GM18951 (cell line): ENCODE data around the gene LRRK1.

Experiments
- POLR2A ChIP-seq: IDR thresholded peaks from 4 replicates; pipeline ENCODE4 v1.6.1; 2011; ENCODE audit warnings: mild to moderate bottlenecking; ENCODE audit not compliant: insufficient read length, insufficient read depth; ENCODE audit errors: extremely low read depth
- in situ Hi-C: fragments of 300-500 bp; cut with MboI; formaldehyde crosslinking; loops from one replicate; pipeline ENCODE4 v1.12.0; 2022; ENCODE audit warnings: low sequenced_read_pairs, mixed read lengths, inconsistent platforms; ENCODE audit not compliant: unreplicated experiment

Gene LRRK1

DNA sequence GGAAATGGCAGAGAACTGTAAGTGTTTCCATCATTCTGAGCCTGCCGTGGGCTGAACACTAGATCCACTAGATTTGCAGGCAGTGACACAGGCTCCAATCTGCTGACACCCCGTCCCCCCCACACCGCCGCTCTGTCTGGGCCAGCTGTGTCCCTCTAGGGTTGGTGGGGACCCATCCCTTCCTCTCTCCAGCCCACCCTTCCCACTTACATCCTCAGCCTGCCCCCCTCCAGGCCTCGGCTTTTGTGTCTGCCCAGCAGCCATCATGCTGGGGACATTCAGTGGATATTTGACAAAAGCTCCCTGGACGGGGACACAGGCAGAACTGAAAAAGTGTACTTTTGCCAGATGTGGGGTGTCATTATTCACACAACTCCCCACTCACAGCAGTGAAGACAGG is 10.7 kb upstream of the LRRK1 start:
- in situ Hi-C loops, result loop anchor here (25.0 kb wide), 1 partner anchor 354 kb away; the partner anchor contains the start of gene CHSY1
- no peak for TF ChIP-seq POLR2A

DNA sequence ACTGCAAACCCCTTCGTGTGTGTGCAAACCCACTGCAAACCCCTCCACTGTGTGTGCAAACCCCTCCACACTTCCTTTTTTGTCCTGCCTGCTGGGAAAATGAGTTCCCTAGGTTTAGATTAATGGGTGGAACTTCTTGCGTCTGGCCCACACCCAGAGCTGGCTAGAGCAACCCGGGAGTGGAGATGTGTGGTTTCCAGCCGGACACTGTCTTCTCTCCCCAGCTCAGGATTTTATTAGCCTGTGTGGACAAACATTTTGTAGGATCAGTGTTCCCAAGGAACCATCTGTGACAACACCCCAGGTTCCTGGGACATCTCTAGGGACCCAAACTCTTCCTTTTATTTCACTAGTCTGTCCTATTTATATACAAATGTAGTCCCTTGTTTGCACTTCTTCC is 9.6 kb upstream of the LRRK1 start:
- in situ Hi-C loops, result loop anchor here (25.0 kb wide), 1 partner anchor 353 kb away; the partner anchor contains the start of gene CHSY1
- no peak for TF ChIP-seq POLR2A

DNA sequence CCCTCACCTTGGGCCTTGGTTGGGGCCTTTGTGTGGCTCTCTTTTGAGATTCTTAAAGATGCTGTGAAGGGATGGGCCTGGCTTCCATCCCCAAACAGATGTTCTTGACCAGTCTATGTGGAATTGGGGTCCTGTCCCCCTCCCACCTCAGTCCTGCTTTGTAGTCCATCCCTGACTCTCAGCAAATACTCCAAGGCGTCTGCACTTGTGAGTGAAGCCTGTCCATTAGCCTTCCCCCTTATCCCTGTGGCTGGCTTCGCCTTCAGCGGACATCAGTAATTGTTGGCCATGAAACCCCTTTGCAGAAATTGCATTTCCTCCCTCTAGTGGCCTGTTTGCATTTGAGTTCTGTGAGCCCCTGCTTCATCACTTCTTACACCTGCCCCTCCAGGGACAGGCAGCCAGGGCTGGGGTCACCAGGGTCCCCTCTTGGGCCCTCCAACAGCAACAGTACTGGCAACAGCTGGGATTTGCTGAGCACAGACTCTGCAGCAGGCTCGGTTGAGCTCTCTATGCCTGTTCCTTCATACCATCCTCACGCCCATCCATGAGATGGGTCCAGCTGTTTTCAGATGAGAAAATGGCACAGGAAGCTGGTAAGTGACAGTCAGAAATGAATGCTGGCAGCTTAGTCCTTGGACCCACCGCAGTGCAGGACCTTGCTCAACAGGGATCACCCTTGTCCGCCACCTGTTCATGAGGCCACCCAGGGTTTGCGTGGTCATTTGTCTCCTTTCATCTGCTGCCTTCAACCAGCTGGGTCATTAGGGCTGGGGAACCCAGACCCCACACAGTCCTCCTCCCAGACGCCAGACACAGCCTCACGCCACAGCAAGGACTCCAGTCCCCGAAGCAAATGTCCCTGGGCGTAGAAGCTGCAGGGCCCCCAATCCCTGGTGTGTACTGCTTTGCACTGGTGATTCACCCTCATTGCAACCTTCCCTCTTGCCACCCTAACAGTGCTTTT is 8.9 kb upstream of the LRRK1 start:
- in situ Hi-C loops, result loop anchor here (25.0 kb wide), 1 partner anchor 352 kb away; the partner anchor contains the start of gene CHSY1
- no peak for TF ChIP-seq POLR2A

DNA sequence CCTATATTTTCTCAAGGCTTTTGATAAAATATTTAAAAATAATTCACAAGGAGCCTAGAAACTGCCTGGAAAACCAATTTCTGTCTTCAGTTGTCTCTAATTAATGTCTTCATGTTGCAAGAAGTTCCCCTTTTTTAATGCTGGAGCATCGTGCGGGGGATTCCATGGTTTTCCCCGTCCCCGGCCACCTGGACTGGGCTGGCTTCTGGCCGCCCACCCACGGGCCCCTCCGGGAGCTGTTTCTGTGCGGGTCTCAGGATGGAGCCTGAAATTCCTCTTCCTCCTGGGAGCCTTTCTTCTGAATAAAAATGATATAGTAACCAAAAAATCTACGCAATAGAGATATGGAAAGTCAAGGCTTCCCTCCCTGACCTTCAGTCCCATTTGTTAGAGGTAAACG is 8.1 kb upstream of the LRRK1 start:
- in situ Hi-C loops, result loop anchor here (25.0 kb wide), 1 partner anchor 351 kb away; the partner anchor contains the start of gene CHSY1
- no peak for TF ChIP-seq POLR2A

DNA sequence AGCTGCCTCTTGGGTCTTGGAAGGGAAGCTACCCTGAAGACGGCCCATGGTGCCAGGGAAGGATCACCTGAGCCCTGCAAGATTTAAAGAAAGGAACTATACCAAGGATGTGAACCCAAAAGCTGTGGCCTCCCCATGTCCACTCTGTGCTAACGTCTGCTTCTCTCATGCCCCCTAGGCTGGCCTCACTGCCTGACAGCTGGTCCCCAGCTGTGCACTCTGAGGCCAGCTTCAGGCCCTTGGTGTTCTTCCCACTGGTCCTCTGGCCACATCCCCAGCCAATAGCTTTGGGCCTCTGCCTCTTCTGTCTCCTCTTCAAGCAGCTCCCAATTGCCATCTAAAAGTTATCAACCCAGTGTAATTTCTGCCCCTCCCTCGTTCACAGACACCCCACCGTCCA is 5.2 kb upstream of the LRRK1 start:
- TF ChIP-seq POLR2A, result no peak
- in situ Hi-C loops, result loop anchor here (25.0 kb wide), 1 partner anchor 348 kb away; the partner anchor contains the start of gene CHSY1

DNA sequence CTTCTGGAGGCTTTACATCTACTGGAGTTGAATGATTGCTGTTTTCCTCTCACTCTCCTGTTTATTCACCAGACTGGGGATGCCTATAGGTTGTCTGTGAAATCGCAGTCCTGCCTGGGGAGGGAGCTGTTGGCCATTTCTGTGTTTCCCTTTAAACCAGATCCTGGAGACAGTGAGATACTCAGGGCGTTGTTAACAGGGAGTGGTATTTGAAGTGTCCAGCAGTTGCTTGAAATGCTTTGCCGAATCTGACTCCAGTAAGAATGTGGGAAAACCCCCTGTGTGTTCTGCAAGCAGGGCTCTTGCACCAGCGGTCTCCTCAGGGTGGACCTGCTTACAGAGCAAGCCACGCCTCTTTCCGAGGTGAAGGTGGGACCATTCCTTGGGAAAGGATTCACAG is 4.3 kb upstream of the LRRK1 start:
- in situ Hi-C loops, result loop anchor here (5.0 to 25.0 kb wide), 2 partner anchors 92 to 347 kb away; partner anchors contain the start of gene CHSY1
- no peak for TF ChIP-seq POLR2A

DNA sequence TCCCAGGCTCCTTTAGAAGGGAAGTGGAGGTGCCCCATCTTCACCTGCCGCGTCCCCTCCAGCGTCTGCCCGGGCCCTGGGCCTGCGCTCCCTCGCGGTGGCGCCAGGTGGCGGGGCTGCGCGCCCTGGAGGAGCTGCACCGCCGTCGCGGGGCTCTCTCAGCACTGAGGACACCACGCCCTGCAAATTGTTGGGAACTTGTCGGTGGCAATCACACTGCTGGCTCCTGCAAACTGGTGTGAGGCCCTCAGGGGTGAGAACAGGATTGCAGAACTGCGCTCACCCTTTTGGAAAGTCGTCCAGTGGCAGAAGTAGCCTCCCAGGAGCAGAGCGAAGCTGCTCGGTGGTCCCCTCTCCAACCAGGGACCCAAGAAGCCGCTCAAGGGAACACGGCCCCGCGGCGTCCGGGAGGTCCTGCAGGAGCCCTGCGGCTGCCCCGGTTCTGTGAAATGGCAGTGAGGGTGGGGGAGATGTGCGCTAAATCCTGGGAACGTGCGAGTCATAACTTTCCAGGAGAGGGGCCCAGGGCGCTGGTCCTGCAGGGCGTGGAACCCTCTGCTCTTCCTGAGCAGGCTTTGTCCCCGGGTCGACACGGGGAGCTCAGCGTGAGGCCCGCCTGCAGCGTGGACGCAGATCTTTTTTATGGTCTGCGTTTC is 995 bp upstream of the LRRK1 start:
- TF ChIP-seq POLR2A, result peak; percentile 51
- in situ Hi-C loops, result loop anchor here (5.0 to 25.0 kb wide), 2 partner anchors 89 to 344 kb away; partner anchors contain the start of gene CHSY1

DNA sequence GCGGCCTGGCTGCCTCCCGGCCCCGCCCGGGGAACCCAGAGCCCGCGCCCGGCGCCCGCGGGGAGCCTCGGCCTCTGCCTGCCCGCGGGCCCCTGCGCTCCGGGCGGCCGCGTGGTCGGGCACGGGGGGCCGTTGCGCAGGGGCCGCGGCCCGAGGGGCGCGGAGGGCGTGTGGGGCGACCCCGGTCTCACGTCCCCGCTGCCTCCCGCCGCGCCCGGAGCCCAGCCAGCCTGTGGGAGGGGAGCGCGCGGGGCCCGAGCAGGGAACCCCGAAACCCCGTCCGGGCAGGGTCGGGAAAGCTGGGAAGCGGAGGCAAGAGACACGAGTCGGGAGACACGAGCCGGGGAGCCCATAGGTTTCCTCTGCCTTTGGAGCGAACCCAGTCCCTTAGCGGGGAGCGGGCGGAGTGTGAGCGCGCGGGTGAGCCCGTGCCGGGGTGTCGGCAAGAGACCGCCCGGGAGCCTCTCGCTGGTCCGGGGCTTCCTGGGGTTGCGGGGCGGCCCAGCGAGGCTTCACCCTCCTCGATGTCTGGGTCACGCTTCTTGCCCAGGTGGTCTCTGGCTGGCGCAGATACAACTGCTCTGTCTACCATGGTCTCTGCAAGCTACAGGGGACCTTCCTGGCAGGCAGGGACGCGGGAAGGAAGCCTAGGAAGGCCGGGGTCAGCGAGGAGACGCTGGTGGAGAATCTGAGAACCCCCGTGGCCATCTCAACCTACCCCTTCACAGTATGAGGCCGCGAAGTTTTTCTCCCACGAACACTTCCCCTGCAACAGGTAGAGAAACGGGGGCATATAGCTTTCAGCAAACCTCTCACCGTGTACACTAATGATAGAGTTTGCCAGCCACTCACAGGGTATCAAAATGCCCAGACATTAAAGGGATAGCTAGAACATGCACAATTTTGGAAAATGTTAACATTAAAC is 586 bp downstream of the LRRK1 start:
- TF ChIP-seq POLR2A, result no peak
- in situ Hi-C loops, result loop anchor here (5.0 to 25.0 kb wide), 2 partner anchors 88 to 343 kb away; partner anchors contain the start of gene CHSY1

DNA sequence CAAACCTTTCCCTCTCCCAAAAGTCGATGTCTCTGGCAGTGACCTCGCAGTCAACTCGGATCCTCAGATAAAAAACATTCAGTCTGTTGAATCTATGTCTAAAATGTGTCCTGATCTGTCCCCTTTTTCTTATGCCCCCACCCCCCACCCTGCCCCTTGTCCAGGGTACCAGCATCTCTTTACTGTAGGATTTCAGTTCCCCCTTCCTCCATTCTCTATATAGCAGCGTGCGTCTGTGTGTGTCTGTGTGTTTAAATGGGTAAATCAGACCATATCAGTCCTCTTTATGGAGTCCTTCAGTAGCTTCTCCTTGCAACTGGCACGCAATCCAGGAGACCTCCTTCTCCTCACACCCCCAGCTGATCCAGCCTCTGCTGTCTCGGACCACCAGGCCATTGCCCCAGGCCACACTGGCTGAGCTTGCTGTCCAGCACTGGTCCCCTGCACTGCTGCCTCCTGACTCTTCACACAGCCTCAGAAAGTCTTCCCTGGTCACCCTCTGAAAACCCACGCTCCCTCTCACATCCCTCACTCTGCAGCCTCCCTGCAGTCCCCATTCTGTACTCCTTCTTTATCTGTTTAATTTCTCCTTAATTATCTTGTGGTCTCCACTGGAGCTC is 1.5 kb downstream of the LRRK1 start:
- in situ Hi-C loops, result loop anchor here (25.0 kb wide), 1 partner anchor 342 kb away; the partner anchor contains the start of gene CHSY1
- no peak for TF ChIP-seq POLR2A

DNA sequence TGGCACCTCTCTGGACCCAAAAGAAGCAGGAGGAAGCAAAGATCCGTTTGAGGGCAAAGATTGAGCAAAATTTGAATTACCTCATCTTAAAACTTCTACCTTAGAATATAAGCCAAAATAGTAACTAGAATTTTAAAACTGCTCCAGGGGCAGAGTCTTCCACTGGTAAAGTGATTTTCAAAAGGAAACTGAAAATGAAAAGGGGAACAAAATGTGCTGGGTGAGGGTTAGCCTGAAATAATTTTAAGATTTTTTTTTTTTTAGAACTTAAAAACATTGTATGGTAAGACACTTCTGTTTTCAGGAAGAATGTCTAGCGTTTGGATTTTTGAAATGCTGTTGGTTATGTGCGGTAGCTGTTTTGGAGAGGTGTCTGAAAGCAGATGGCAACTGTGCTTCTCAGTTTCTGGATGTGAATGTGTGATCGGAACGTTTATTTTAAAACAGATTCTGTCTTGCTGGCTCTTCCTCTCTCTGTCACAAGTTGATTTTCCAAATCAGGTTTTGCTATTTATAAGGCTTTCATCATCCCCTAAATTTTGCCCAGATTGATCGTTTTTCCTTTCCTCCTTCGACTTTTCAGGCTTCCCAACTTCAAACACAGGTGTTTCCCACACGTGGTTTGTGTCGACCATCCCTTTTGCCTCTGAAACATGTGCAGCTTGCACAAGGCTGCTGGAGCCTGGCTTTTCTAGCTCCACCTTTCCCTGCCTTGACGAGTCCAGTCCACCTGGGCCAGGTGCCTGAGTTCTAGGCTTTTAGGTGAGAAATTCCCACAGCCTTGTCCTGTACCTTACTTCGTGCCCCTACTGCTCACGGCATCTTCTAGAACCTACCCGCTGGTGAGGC is 3.3 kb downstream of the LRRK1 start:
- in situ Hi-C loops, result loop anchor here (25.0 kb wide), 1 partner anchor 340 kb away; the partner anchor contains the start of gene CHSY1
- peak; percentile 26 for TF ChIP-seq POLR2A

DNA sequence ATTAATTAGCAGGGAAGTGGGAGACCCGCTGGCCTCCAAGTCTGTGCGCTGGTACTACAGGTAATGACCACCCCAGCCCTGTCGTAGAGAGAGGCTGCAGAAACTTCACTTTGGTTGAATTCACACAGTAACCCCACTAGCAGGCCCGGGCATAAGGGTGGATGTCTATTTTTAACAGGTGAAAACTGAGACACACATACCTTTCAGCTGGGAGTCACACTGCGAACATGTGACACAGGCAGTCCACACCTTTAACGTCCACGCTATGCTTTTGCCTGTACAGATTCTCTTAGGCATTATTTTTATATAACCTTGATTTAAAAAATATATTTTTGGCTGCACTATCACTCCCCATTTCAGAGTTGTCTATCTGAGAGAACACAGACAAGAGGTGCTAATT is 3.9 kb downstream of the LRRK1 start:
- in situ Hi-C loops, result loop anchor here (25.0 kb wide), 1 partner anchor 339 kb away; the partner anchor contains the start of gene CHSY1
- no peak for TF ChIP-seq POLR2A
